ENCODE measurements around the gene PRR20C. TPM values are rescaled to one million over a fixed set of nuclear protein-coding genes. Genes with fewer than 3 reads are reported as not detected.
"Not testable (repeated sequence)": the region's sequence is repeated elsewhere in the genome, so short reads cannot be mapped to it uniquely, and the experiment has no call there.

Gene PRR20C
- total RNA-seq, result not detected

DNA sequence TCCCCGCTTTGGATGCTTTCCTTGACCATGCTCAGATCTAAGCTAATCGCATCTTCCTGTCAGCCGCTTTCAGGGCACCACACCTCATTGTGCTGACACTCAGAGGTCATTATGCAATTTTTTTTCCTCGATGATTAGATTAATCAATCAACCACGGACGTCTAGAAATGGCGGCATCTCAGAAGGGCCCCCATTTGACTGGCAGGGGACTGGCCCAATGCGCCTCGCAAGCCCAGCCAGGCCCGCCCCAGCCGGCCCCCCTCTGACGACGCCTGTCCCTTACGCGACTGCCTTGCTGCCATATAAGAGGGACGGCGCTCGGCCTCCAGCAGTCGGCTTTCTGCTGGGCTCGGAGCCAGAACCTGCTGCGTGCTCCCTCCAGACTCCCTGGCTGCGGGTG lies at the start of gene PRR20C:
TSS of gene PRR20C (plus strand) at position 301 of the 400 bp plus-strand sequence. CDS start 387 bp downstream, outside the sequence.
- not testable (repeated sequence) for DNase-seq

- DNase-seq, result no peak
These were observed 38.9 kb upstream of the PRR20C start for GRCh38 chr13:57114945-57115344.

GRCh38 chr13:57123681-57124080 lies 30.2 kb upstream of the PRR20C start:
- DNase-seq, result peak; percentile 64

GRCh38 chr13:57128909-57129308 lies 25.0 kb upstream of the PRR20C start:
- no peak for DNase-seq

- DNase-seq, result no peak
These were observed 17.8 kb upstream of the PRR20C start for GRCh38 chr13:57136093-57136492.

GRCh38 chr13:57137585-57137984 lies 16.3 kb upstream of the PRR20C start:
- no peak for DNase-seq

DNA sequence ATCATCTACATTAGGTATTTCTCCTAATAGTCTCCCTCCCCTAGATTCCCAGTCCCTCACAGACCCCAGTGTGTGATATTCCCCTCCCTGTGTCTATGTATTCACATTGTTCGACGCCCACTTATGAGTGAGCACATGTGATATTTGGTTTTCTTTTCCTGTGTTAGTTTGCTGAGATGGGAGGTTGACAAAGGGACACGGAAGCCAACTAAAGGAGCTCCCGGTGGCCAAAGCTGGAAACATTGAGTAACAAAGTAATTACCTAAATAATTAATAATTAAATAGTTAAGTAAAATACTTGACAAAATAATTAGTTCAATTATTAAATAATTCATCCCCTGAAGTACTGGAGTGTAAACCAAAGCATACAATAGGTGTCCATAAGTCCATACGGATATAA lies 14.9 kb upstream of the PRR20C start:
- no peak for DNase-seq

- not testable (repeated sequence) for DNase-seq
These were observed 14.1 kb upstream of the PRR20C start for GRCh38 chr13:57139781-57140180.

DNA sequence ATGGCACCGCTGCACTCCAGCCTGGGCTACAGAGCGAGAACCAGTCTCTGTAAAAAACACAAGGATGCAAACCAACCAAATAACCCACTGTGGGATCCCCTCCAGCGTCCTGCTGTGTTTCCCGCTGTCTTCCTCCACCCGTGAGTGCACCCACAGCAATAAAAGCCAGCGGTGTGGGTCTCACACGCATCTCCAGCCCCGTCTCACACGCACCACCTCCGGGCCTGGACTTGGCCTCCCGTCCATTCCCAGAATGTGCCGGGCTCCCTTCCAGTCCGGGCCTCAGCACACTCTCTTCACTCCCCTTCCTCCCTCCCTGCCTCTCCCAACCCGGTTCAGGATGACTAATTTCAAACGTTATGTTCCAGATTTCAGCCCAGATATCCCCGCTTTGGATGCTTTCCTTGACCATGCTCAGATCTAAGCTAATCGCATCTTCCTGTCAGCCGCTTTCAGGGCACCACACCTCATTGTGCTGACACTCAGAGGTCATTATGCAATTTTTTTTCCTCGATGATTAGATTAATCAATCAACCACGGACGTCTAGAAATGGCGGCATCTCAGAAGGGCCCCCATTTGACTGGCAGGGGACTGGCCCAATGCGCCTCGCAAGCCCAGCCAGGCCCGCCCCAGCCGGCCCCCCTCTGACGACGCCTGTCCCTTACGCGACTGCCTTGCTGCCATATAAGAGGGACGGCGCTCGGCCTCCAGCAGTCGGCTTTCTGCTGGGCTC lies 13.5 kb upstream of the PRR20C start, which contains the start of gene PRR20A:
TSS of gene PRR20A (plus strand) at position 684 of the 734 bp plus-strand sequence. CDS start 387 bp downstream, outside the sequence.
- not testable (repeated sequence) for DNase-seq

DNA sequence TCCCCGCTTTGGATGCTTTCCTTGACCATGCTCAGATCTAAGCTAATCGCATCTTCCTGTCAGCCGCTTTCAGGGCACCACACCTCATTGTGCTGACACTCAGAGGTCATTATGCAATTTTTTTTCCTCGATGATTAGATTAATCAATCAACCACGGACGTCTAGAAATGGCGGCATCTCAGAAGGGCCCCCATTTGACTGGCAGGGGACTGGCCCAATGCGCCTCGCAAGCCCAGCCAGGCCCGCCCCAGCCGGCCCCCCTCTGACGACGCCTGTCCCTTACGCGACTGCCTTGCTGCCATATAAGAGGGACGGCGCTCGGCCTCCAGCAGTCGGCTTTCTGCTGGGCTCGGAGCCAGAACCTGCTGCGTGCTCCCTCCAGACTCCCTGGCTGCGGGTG lies 6.7 kb upstream of the PRR20C start, which contains the start of gene PRR20B:
TSS of gene PRR20B (plus strand) at position 301 of the 400 bp plus-strand sequence. CDS start 387 bp downstream, outside the sequence.
- DNase-seq, result not testable (repeated sequence)

- DNase-seq, result not testable (repeated sequence)
These were observed 5.8 kb upstream of the PRR20C start for GRCh38 chr13:57148106-57148505.

- not testable (repeated sequence) for DNase-seq
These were observed 6.5 kb downstream of the PRR20C start, which contains the start of gene PRR20D for GRCh38 chr13:57160332-57160731. Gene PRR20D (plus strand): TSS chr13:57160632. CDS start chr13:57161019, 387 bp downstream.

- DNase-seq, result not testable (repeated sequence)
These were observed 13.0 kb downstream of the PRR20C start, which contains the start of gene PRR20E for GRCh38 chr13:57166897-57167296. Gene PRR20E (plus strand): TSS chr13:57167197. CDS start chr13:57167584, 387 bp downstream.

GRCh38 chr13:57191667-57192066 lies 37.8 kb downstream of the PRR20C start:
- DNase-seq, result no peak

Small RNA genes within 50 kb of the gene (small RNA-seq; reads per million reads assigned to genes)
- gene PRR20FP (ENCODE audit: low replicate concordance), result not detected

Other genes starting within 250 kb of the PRR20C start
- not detected for gene PRR20A, start 13.1 kb upstream of the PRR20C start, total RNA-seq
- not detected for gene PRR20B, start 6.6 kb upstream of the PRR20C start, total RNA-seq
- gene PRR20D, start 6.6 kb downstream of the PRR20C start, total RNA-seq, result not detected
- not detected for gene PRR20E, start 13.1 kb downstream of the PRR20C start, total RNA-seq